Measurements from ENCODE around the gene UTS2R. TPM values are rescaled to one million over a fixed set of nuclear protein-coding genes. Genes with fewer than 3 reads are reported as not detected.
"Not testable (repeated sequence)": the region's sequence is repeated elsewhere in the genome, so short reads cannot be mapped to it uniquely, and the experiment has no call there.

The UTS2R gene
- polyA plus RNA-seq, 1 of the 3 experiments (the other 2 are of a cell fraction) = not detected

GRCh38 chr17:82346342-82347300 is 24.9 kb upstream of the UTS2R start:
- Histone ChIP-seq H3K9ac (no peak overlapping the region), H3K79me2 (ENCODE audit: insufficient read depth) (no peaks in the 10 kb centered on the region), H3K36me3 (replicated peaks in 1 of 2; ENCODE audit: control insufficient read depth in 1 of 2, insufficient read depth in 2 of 2, low read length in 1 of 2) (no peaks in the 10 kb centered on the region), H3K27me3 (ENCODE audit: insufficient read depth) (no peaks in the 10 kb centered on the region; the same call in 1 of the 2 replicates), H3K4me2 (no peak overlapping the region), H2AFZ (ENCODE audit: low read depth) (no peak overlapping the region), H3F3A (replicated peaks; ENCODE audit: insufficient read depth) (no peaks in the 10 kb centered on the region), H3K9me2 (no peaks in the 10 kb centered on the region), H3K4me1 (ENCODE audit: control insufficient read depth in 1 of 2, insufficient read depth in 2 of 2, low read depth in 1 of 2, low read length in 1 of 2) (peaks cover 0 to 3% of the 10 kb centered on the region in 2 experiments; a peak in 1 of 4 replicates), H3K9me3 (no peaks in the 10 kb centered on the region), H4K20me1 (ENCODE audit: insufficient read depth) (no peaks in the 10 kb centered on the region), H3K27ac (ENCODE audit: low read depth in 2 of 2, low read length in 1 of 2) (no peak overlapping the region), H3K4me3 (ENCODE audit: low read depth in 2 of 2, low read length in 1 of 2) (no peak overlapping the region)
- CTCF ChIA-PET = interaction anchor here (0.7 to 1.6 kb wide), 5 partner anchors 12 to 72 kb away, joined by 3 read pairs; no protein-coding TSS in a partner anchor
- WGBS (ENCODE audit: low lambda C conversion rate) = 82% methylated on average over 26 of the region's 28 CpGs
- POLR2A ChIA-PET = no interaction called here
- TF ChIP-seq GATA2 (CRISPR knock-in tag; IDR thresholded peaks at IDR 0.05) (no peak), RFX5 (IDR thresholded peaks at IDR 0.05; ENCODE audit: low read length) (no peak), EP300 (IDR thresholded peaks at IDR 0.05; ENCODE audit: borderline replicate concordance in 1 of 2, low read depth in 1 of 2, low read length in 1 of 2) (no peak), ZBTB33 (IDR thresholded peaks at IDR 0.05; ENCODE audit: borderline replicate concordance, low read depth) (no peak), YY1 (IDR thresholded peaks at IDR 0.05; ENCODE audit: low read depth) (no peak), JUND (IDR thresholded peaks at IDR 0.05) (no peak), SIN3A (IDR thresholded peaks at IDR 0.05; ENCODE audit: borderline replicate concordance, low read depth, low read length) (no peak), EZH2phosphoT487 (IDR thresholded peaks at IDR 0.05; ENCODE audit: borderline replicate concordance, low read depth) (no peak), USF2 (IDR thresholded peaks at IDR 0.05; ENCODE audit: borderline replicate concordance, low read depth, low read length) (no peak), POLR2AphosphoS5 (IDR thresholded peaks at IDR 0.05; ENCODE audit: low read depth, low read length) (no peak), TEAD4 (IDR thresholded peaks at IDR 0.05; ENCODE audit: borderline replicate concordance, insufficient read depth) (no peak), RXRA (IDR thresholded peaks at IDR 0.05; ENCODE audit: borderline replicate concordance, low read depth) (no peak), NRF1 (IDR thresholded peaks at IDR 0.05; ENCODE audit: low read depth, low read length) (no peak), SMC3 (IDR thresholded peaks at IDR 0.05; ENCODE audit: low read depth, low read length) (no peak), RAD21 (IDR thresholded peaks at IDR 0.05; ENCODE audit: low read length) (no peak)
- TF ChIP-seq, protein P1, sequence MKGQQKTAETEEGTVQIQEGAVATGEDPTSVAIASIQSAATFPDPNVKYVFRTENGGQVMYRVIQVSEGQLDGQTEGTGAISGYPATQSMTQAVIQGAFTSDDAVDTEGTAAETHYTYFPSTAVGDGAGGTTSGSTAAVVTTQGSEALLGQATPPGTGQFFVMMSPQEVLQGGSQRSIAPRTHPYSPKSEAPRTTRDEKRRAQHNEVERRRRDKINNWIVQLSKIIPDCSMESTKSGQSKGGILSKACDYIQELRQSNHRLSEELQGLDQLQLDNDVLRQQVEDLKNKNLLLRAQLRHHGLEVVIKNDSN (IDR thresholded peaks at IDR 0.05; ENCODE audit: borderline replicate concordance, low read depth) = no peak
- TF ChIP-seq, protein P2, sequence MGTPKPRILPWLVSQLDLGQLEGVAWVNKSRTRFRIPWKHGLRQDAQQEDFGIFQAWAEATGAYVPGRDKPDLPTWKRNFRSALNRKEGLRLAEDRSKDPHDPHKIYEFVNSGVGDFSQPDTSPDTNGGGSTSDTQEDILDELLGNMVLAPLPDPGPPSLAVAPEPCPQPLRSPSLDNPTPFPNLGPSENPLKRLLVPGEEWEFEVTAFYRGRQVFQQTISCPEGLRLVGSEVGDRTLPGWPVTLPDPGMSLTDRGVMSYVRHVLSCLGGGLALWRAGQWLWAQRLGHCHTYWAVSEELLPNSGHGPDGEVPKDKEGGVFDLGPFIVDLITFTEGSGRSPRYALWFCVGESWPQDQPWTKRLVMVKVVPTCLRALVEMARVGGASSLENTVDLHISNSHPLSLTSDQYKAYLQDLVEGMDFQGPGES (IDR thresholded peaks at IDR 0.05; ENCODE audit: low read depth, low read length) = no peak
- no peak for DNase-seq

DNA sequence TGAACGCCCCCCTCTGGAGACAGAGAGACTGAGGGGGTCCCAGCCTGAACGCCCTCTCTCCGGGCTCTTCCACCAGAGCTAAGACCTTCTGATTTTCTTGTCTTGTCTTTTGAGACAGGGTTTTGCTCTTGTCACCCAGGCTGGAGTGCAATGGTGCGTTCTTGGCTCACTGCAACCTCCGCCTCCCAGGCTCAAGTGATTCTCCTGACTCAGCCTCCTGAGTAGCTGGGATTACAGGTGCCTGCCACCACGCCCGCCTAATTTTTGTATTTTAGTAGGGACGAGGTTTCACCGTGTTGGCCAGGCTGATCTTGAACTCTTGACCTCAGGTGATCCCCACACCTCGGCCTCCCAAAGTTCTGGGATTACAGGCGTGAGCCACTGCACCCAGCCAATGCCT is 23.6 kb upstream of the UTS2R start:
- CTCF ChIA-PET = interaction anchor here (1.0 to 3.6 kb wide), 2 partner anchors 180 to 206 kb away, joined by 4 to 12 read pairs; no protein-coding TSS in a partner anchor
- H3K4me1 ChIP-seq (ENCODE audit: control insufficient read depth in 1 of 2, insufficient read depth in 2 of 2, low read depth in 1 of 2, low read length in 1 of 2); POLR2A ChIA-PET: not testable (repeated sequence)

More for the DNA sequence above, 23.6 kb upstream of the UTS2R start:
- not testable (repeated sequence) for H3K27me3 ChIP-seq (ENCODE audit: insufficient read depth); H3F3A ChIP-seq (replicated peaks; ENCODE audit: insufficient read depth); H3K36me3 ChIP-seq (replicated peaks in 1 of 2; ENCODE audit: control insufficient read depth in 1 of 2, insufficient read depth in 2 of 2, low read length in 1 of 2); H3K4me2 ChIP-seq; H4K20me1 ChIP-seq (ENCODE audit: insufficient read depth); H2AFZ ChIP-seq (ENCODE audit: low read depth); H3K4me3 ChIP-seq (ENCODE audit: low read depth in 2 of 2, low read length in 1 of 2); H3K9me3 ChIP-seq; H3K9ac ChIP-seq; H3K27ac ChIP-seq (ENCODE audit: low read depth in 2 of 2, low read length in 1 of 2); H3K9me2 ChIP-seq; H3K79me2 ChIP-seq (ENCODE audit: insufficient read depth); DNase-seq
- WGBS (ENCODE audit: low lambda C conversion rate) = 76% methylated on average over 11 of the region's 11 CpGs
